Measurements from ENCODE around the gene CNTNAP2.

Gene CNTNAP2

GRCh38 chr7:146094356-146094755 is 22.2 kb upstream of the CNTNAP2 start:
- DNase-seq (ENCODE audit: low read depth): no peak
- no peak for TF ChIP-seq CTCF (IDR thresholded peaks at IDR 0.05; ENCODE audit: control insufficient read depth, extremely low read depth, insufficient read depth)
- no peak overlapping the region for H3K4me3 ChIP-seq (ENCODE audit: low read depth, low read length)

DNA sequence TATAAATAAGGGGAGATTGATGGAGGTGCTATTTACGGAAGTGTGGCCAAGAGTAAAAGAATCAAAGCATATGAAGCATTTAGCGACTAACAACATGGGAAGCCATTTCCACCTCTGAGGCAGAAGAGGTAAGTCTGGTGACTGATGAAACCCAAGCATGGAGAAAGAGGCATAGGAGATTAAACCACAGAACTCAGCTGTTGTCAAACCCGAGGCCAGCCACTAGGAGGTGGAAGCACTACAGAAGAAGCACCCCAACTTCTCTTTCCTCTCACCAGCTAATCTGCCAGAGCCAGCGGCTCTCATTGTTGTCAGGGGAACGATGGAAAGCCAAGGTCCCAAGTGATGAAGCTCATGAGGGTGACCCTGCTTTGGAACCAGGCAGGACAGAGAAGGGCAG is 19.6 kb upstream of the CNTNAP2 start:
- TF ChIP-seq CTCF (IDR thresholded peaks at IDR 0.05; ENCODE audit: control insufficient read depth, extremely low read depth, insufficient read depth): no peak
- no peak for DNase-seq (ENCODE audit: low read depth)

GRCh38 chr7:146106319-146106718 is 10.3 kb upstream of the CNTNAP2 start:
- no peak for DNase-seq (ENCODE audit: low read depth)
- TF ChIP-seq CTCF (IDR thresholded peaks at IDR 0.05; ENCODE audit: control insufficient read depth, extremely low read depth, insufficient read depth): no peak
- no peak overlapping the region for H3K4me3 ChIP-seq (ENCODE audit: low read depth, low read length)

More for the DNA sequence above, 19.6 kb upstream of the CNTNAP2 start:
- H3K4me3 ChIP-seq (ENCODE audit: low read depth, low read length): no peak overlapping the region

DNA sequence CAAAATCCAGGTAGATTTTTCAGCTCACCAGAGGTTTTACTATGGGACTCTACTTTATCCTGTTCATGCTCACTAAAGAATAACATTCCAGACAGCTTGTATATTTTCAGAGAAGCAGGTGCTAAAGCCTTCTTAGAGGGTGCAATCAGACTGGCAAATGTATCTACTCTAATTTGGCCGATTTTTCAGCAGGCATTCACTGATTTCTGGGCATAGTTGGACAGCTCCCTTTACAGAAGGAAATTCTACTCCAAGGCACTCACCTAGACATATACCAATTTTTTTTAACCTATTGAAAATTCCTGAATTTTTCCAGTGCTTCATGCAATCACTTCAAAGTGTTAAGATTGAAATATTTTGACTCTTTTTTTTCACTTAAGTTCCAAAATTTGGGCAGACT is 3.8 kb upstream of the CNTNAP2 start:
- no peak for DNase-seq (ENCODE audit: low read depth)
- no peak overlapping the region for H3K4me3 ChIP-seq (ENCODE audit: low read depth, low read length)
- no peak for TF ChIP-seq CTCF (IDR thresholded peaks at IDR 0.05; ENCODE audit: control insufficient read depth, extremely low read depth, insufficient read depth)

GRCh38 chr7:146115548-146115850 is 1.1 kb upstream of the CNTNAP2 start:
- no peak for DNase-seq (ENCODE audit: low read depth)
- H3K4me3 ChIP-seq (ENCODE audit: low read depth, low read length): no peak overlapping the region
- no peak for TF ChIP-seq CTCF (IDR thresholded peaks at IDR 0.05; ENCODE audit: control insufficient read depth, extremely low read depth, insufficient read depth)

DNA sequence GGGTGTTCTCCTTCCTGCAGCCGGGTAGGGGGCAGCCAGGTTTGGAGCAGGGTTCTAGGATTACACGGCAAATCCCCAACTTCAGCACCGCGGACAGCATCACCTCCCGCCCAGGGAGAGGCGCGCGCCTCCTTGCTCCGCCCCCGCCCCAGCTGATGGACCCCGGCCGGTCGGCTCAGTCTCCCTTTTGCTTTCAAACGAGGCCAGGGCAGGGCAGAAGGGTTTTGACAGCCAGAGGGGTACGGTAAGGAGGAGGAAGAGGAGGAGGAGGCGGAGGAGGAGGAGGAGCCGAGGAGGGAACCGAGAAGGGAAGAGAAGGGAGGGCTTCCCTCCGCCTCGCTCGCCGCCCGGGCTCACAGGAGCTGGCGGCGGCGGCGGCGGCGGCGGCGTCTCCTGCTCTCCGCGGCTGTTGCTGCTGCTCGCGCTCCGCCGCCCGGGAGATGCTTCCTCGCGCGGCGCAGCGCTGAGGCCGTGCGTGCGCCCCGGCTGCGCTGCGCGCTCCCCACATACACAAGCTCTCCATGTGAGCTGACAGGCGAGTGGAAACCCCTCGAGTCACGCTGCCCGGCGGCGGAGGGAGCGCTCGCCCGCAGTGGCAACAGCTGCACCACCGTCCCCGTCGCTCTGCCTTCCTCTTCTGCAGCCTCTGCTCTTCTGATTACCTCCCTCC is 615 bp upstream of the CNTNAP2 start:
- TF ChIP-seq CTCF (IDR thresholded peaks at IDR 0.05; ENCODE audit: control insufficient read depth, extremely low read depth, insufficient read depth): no peak
- DNase-seq (ENCODE audit: low read depth): no peak
- peak overlapping the region; percentile 24 for H3K4me3 ChIP-seq (ENCODE audit: low read depth, low read length)

DNA sequence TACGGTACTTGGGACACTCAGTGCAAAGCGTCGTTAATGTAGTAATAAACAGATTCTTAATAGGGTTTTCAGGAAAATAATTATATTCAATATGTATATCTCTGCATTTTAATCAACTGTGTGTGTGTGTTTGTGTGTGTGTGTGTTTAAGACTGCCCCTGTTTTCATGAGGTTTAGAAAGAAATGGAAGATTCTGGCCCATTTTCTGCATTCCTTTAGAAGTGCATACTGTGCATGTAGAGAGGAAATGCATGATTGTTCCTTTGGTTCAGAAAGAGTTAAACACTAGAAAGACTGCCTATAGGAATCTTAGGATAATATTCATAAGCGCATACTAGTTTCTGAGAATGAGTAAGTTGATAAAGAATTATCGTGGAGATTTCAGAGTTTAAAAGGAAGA is 975 bp downstream of the CNTNAP2 start:
- H3K4me3 ChIP-seq (ENCODE audit: low read depth, low read length): no peak overlapping the region
- TF ChIP-seq CTCF (IDR thresholded peaks at IDR 0.05; ENCODE audit: control insufficient read depth, extremely low read depth, insufficient read depth): no peak
- no peak for DNase-seq (ENCODE audit: low read depth)
